Ascending aorta (tissue), 2 donors: ENCODE data around the gene RAB19. TPM values are rescaled to one million over a fixed set of nuclear protein-coding genes. Genes with fewer than 3 reads are reported as not detected.

Source experiments
- DNase-seq, 2 donors: peaks; one replicate each; pipeline ENCODE4 v3.0.0-alpha.2; 2019; ENCODE audit warnings: low spot score in 2 of 2
- H3K27ac ChIP-seq, 2 donors: fragments of 200-600 bp; sonication (generic); one replicate each; pipeline ENCODE4 v1.5.1; 2016 to 2017; ENCODE audit warnings: mild to moderate bottlenecking in 1 of 2
- H3K27me3 ChIP-seq: fragments of 200-600 bp; sonication (generic); one replicate; pipeline ENCODE4 v1.5.1; 2017
- H3K36me3 ChIP-seq, 2 donors: fragments of 200-600 bp; sonication (generic); one replicate each; pipeline ENCODE4 v1.5.1; 2016
- H3K4me1 ChIP-seq, 2 donors: fragments of 200-600 bp; sonication (generic); one replicate each; pipeline ENCODE4 v1.5.1; 2016 to 2017; ENCODE audit warnings: mild to moderate bottlenecking in 1 of 2
- H3K4me3 ChIP-seq, 2 donors: fragments of 200-600 bp; sonication (generic); one replicate each; pipeline ENCODE4 v1.5.1; 2016 to 2017; ENCODE audit warnings: mild to moderate bottlenecking in 1 of 2
- H3K9me3 ChIP-seq, 2 donors: fragments of 200-600 bp; sonication (generic); one replicate each; pipeline ENCODE4 v1.5.1; 2016
- CTCF ChIP-seq, 3 experiments: fragments of 200-600 bp in 2 of 3; fragments of 450-650 bp in 1 of 3; sonication (generic) in 2 of 3; IDR thresholded peaks; one replicate each; pipeline ENCODE4 v1.5.1; 2016 to 2019; ENCODE audit warnings: antibody characterized with exemption in 3 of 3, mild to moderate bottlenecking in 1 of 3, moderate library complexity in 1 of 3
- intact Hi-C: fragments of 100-400 bp; cut with DNase I; formaldehyde crosslinking; loops from one replicate; pipeline ENCODE4 v1.15.1; 2023
- total RNA-seq: library from RNA; depleted of rRNA; stranded (reverse); fragments of >200 nt; gene quantifications from one replicate; pipeline ENCODE4 v1.1.0, GENCODE V29; 2016

Gene RAB19
- total RNA-seq, 1 donor from 2014 or later: not detected

GRCh38 chr7:140421521-140421920, 17.7 kb downstream of the RAB19 start:
- TF ChIP-seq CTCF (IDR thresholded peaks at IDR 0.05): no peak
- intact Hi-C loops: no loop called here
- no peaks in the 10 kb centered on the region for H3K4me1 ChIP-seq
- H3K27ac ChIP-seq: no peak overlapping the region
- no peaks in the 10 kb centered on the region for H3K36me3 ChIP-seq
- no peaks in the 10 kb centered on the region for H3K9me3 ChIP-seq
- H3K4me3 ChIP-seq: no peak overlapping the region
- DNase-seq: no peak
- no peaks in the 10 kb centered on the region for H3K27me3 ChIP-seq

- H3K9me3 ChIP-seq: no peaks in the 10 kb centered on the region
- no peak for DNase-seq
- intact Hi-C loops: no loop called here
- no peaks in the 10 kb centered on the region for H3K27me3 ChIP-seq
- no peaks in the 10 kb centered on the region for H3K36me3 ChIP-seq
- H3K4me3 ChIP-seq: no peak overlapping the region
- no peaks in the 10 kb centered on the region for H3K4me1 ChIP-seq
- H3K27ac ChIP-seq: no peak overlapping the region
- TF ChIP-seq CTCF (IDR thresholded peaks at IDR 0.05): no peak
Observed at GRCh38 chr7:140423501-140423900, 19.6 kb downstream of the RAB19 start.

GRCh38 chr7:140425718-140426117, 21.9 kb downstream of the RAB19 start:
- Histone ChIP-seq H3K4me3 (no peak overlapping the region), H3K9me3 (no peaks in the 10 kb centered on the region), H3K27me3 (no peaks in the 10 kb centered on the region), H3K36me3 (no peaks in the 10 kb centered on the region), H3K27ac (no peak overlapping the region), H3K4me1 (no peaks in the 10 kb centered on the region)
- DNase-seq: no peak
- no peak for TF ChIP-seq CTCF (IDR thresholded peaks at IDR 0.05)
- intact Hi-C loops: no loop called here

- Histone ChIP-seq H3K4me3 (no peak overlapping the region), H3K9me3 (no peaks in the 10 kb centered on the region), H3K27me3 (no peaks in the 10 kb centered on the region), H3K36me3 (no peaks in the 10 kb centered on the region), H3K27ac (no peak overlapping the region), H3K4me1 (no peaks in the 10 kb centered on the region)
- TF ChIP-seq CTCF (IDR thresholded peaks at IDR 0.05): no peak
- intact Hi-C loops: no loop called here
- no peak for DNase-seq
Observed at GRCh38 chr7:140426130-140426529, 22.3 kb downstream of the RAB19 start.

GRCh38 chr7:140433396-140433795, 29.5 kb downstream of the RAB19 start:
- H3K4me1 ChIP-seq: no peaks in the 10 kb centered on the region
- H3K27me3 ChIP-seq: no peaks in the 10 kb centered on the region
- H3K27ac ChIP-seq: no peak overlapping the region
- no peak for DNase-seq
- no peak for TF ChIP-seq CTCF (IDR thresholded peaks at IDR 0.05)
- intact Hi-C loops: no loop called here
- H3K4me3 ChIP-seq: no peak overlapping the region
- no peaks in the 10 kb centered on the region for H3K9me3 ChIP-seq
- no peaks in the 10 kb centered on the region for H3K36me3 ChIP-seq

- H3K4me3 ChIP-seq: no peak overlapping the region
- TF ChIP-seq CTCF (IDR thresholded peaks at IDR 0.05): no peak
- H3K9me3 ChIP-seq: no peaks in the 10 kb centered on the region
- intact Hi-C loops: no loop called here
- no peak overlapping the region for H3K27ac ChIP-seq
- H3K4me1 ChIP-seq: no peaks in the 10 kb centered on the region
- DNase-seq: no peak
- no peaks in the 10 kb centered on the region for H3K36me3 ChIP-seq
- no peaks in the 10 kb centered on the region for H3K27me3 ChIP-seq
Observed at GRCh38 chr7:140435252-140435895, 31.5 kb downstream of the RAB19 start.
